ENCODE results near the gene MAPK12. TPM values are rescaled to one million over a fixed set of nuclear protein-coding genes. Genes with fewer than 3 reads are reported as not detected.

The MAPK12 gene
- total RNA-seq, 1 donor from 2014 or later: 25.5 TPM

GRCh38 chr22:50264104-50264745, 2.7 kb upstream of the MAPK12 start:
- no peak for DNase-seq (ENCODE audit: low read depth)
- H3K27me3 ChIP-seq (ENCODE audit: control insufficient read depth, insufficient read depth, low read length): peaks cover 5% of the 10 kb centered on the region
- H3K4me3 ChIP-seq (ENCODE audit: low read depth, low read length): no peak overlapping the region
- TF ChIP-seq CTCF (IDR thresholded peaks at IDR 0.05; ENCODE audit: insufficient read depth, low read length, poor library complexity, severe bottlenecking): no peak
- no peaks in the 10 kb centered on the region for H3K36me3 ChIP-seq (ENCODE audit: control insufficient read depth, insufficient read depth, low read length)

- no peak for DNase-seq (ENCODE audit: low read depth)
- Histone ChIP-seq H3K27me3 (ENCODE audit: control insufficient read depth, insufficient read depth, low read length) (peaks cover 5% of the 10 kb centered on the region), H3K4me3 (ENCODE audit: low read depth, low read length) (no peak overlapping the region), H3K36me3 (ENCODE audit: control insufficient read depth, insufficient read depth, low read length) (no peaks in the 10 kb centered on the region)
- TF ChIP-seq CTCF (IDR thresholded peaks at IDR 0.05; ENCODE audit: insufficient read depth, low read length, poor library complexity, severe bottlenecking): no peak
Measured at GRCh38 chr22:50262973-50263617, 1.6 kb upstream of the MAPK12 start.

- Histone ChIP-seq H3K4me3 (ENCODE audit: low read depth, low read length) (no peak overlapping the region), H3K27me3 (ENCODE audit: control insufficient read depth, insufficient read depth, low read length) (peaks cover 5% of the 10 kb centered on the region), H3K36me3 (ENCODE audit: control insufficient read depth, insufficient read depth, low read length) (no peaks in the 10 kb centered on the region)
- no peak for DNase-seq (ENCODE audit: low read depth)
- TF ChIP-seq CTCF (IDR thresholded peaks at IDR 0.05; ENCODE audit: insufficient read depth, low read length, poor library complexity, severe bottlenecking): no peak
Measured at GRCh38 chr22:50262460-50262911, 1.0 kb upstream of the MAPK12 start.

GRCh38 chr22:50260801-50261614, 475 bp downstream of the MAPK12 start:
- peaks cover 1% of the 10 kb centered on the region for H3K36me3 ChIP-seq (ENCODE audit: control insufficient read depth, insufficient read depth, low read length)
- peak overlapping the region; percentile 50 for H3K4me3 ChIP-seq (ENCODE audit: low read depth, low read length)
- H3K27me3 ChIP-seq (ENCODE audit: control insufficient read depth, insufficient read depth, low read length): no peaks in the 10 kb centered on the region
- no peak for TF ChIP-seq CTCF (IDR thresholded peaks at IDR 0.05; ENCODE audit: insufficient read depth, low read length, poor library complexity, severe bottlenecking)
- no peak for DNase-seq (ENCODE audit: low read depth)

DNA sequence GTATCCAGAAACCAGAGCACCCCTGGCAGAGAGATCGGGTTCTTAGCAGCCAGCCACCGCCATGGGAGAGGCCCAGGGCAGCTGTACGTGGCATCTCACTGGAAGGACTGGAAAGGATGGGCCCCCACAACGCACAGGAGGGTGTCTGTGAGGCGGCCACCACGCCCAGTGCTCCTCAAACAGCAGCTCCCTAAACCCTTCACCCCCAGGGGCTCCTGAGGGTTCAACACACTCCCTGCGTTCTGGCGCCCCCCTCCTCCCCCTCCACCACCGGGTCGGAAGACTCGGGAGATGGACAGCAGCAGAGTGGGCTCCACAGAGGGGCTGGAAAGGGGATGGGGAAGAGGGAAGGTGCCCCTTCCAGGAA, 1.1 kb downstream of the MAPK12 start:
- DNase-seq (ENCODE audit: low read depth): no peak
- no peak for TF ChIP-seq CTCF (IDR thresholded peaks at IDR 0.05; ENCODE audit: insufficient read depth, low read length, poor library complexity, severe bottlenecking)
- H3K4me3 ChIP-seq (ENCODE audit: low read depth, low read length): peak overlapping the region; percentile 50
- peaks cover 1% of the 10 kb centered on the region for H3K36me3 ChIP-seq (ENCODE audit: control insufficient read depth, insufficient read depth, low read length)
- H3K27me3 ChIP-seq (ENCODE audit: control insufficient read depth, insufficient read depth, low read length): no peaks in the 10 kb centered on the region
